Activated CD4-positive, alpha-beta T cell treated with anti-CD3 and anti-CD28 coated beads for 24 hours (primary cell): Measurements from ENCODE around the gene MPO.

ENCODE experiments used
- DNase-seq, 2 donors: peaks; one replicate each; pipeline ENCODE4 v3.0.0-alpha.2; 2020; ENCODE audit warnings: low read depth in 2 of 2

Gene MPO

GRCh38 chr17:58307468-58308172 lies 26.9 kb upstream of the MPO start:
- no peak for DNase-seq

DNA sequence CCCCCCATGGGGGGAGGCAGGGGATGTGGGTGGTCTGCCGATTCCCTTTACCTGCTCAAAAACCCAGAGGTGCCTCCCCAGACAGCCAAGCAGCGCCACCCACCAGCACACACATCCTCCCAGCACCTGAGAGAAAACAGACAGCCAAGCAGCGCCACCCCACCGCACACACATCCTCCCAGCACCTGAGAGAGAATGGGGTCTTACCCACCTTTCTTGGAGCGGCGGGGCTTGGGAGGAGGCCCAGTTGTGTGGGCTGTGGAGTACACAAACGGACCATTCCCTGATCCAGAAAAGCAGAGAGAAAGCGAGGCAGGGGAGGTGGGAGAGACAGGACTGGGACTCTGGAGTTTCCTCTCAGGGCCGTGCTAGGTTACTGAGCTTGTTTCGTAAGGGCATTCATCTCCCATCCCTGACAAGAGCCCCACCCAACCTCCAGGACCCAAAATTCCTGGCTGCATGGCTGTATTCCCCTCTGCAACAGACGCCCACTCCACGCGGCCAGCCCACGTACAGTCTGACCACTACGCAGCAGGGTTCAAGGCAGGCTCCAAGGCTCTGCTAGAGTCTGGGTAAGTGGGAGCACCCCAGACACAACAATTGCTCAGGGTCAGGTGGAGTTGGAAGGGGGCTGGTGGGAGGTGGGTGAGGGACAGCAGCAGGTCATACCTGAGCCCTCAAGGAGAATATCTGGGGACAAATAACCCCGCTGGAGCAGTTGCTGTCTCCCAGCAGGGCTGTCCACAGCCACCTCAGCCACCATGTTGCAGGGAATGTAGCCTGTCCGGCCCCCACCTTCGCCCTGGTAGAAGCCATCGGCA lies 25.6 kb upstream of the MPO start:
- no peak for DNase-seq

- no peak for DNase-seq
Observed at GRCh38 chr17:58305626-58306025, 24.9 kb upstream of the MPO start.

- DNase-seq = no peak
Observed at GRCh38 chr17:58304750-58305486, 24.2 kb upstream of the MPO start.

DNA sequence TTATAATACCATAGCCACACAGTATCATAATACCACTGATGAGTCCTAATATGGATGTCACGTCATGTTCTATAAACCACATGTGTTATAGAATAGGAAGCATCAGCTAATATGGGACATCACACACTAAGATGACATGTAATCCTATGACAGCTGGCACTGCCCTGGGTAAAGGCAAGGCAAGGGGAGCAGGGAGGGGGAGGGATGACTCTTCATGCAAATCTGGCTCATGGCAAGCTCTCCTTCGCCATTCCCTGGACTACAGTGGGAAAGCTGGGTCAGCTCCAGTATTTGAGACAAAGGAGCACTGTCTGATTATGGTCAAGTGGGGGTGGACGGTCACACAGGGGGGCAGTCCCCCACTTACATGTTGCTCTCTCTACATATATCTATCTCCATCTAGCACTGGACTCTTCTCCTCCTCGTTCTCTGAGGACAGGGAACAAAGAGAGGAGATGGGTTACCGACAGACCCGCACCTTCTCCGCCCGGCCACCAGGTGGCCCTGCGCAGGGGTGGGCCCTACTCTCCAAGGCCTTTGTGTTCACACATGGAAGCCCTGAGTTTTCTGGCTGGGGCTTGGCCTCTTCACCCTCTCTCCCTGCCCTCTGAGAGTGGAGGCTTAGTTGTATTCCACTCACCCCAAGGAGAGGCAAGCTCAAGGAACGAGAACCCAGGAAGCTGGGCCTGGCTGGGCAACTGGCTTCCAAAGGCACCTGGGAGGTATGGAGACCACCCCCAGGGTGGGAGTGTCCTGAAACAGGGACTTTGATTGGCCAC lies 23.4 kb upstream of the MPO start:
- peak; percentile 39 to 47 for DNase-seq

DNA sequence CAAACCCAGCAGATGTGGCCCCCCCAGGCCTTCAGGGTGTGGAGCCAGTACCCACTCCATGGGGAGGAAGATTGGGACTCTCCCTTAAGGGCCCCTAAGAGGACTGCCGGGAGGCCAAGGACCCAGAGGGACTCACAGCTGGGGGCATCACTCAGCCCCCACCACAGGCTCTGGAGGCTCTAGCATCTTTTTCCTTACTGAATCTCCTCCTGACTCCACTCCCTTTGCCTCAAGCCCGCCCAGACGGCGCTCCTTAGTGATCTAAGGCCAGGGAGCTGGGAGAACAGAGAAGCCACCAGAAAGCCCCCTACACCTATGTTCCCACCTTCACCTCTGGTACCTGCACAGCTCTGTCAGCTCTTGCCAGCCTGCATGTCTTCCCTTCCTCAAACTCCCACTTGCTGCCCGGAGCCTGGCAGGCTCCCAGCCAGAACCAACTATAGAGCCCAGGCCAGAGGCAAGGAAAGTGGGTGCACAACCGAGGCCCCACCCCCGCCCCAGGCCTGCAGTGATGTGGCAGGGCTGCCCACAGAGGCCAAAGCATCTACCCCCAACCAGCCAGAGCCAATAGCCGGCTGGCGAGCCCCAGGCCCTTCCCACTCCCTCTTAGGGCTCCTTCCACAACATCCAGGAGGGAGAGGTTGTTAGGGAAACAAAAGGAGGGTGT lies 22.3 kb upstream of the MPO start:
- DNase-seq = no peak

GRCh38 chr17:58302171-58302918 lies 21.6 kb upstream of the MPO start:
- DNase-seq = no peak

- DNase-seq = no peak
Observed at GRCh38 chr17:58301504-58302150, 20.9 kb upstream of the MPO start.

- no peak for DNase-seq
Observed at GRCh38 chr17:58300336-58300735, 19.6 kb upstream of the MPO start.

DNA sequence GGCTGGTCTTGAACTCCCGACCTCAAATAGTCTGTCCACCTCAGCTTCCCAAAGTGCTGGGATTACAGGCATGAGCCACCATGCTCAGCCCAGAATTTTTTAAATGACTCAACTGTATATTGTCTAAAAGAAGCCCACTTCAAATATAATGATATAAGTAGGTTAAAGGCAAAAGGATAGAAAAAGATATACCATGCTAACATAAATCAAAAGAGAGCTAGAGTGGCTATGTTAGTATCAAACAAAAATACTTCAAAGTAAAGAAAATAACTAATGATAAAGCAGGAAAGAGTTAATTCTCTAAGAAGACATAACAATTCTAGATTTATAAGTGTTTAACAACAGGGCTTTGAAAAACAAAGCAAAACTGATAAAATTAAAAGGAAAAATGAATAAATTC lies 13.3 kb upstream of the MPO start:
- DNase-seq = no peak

DNA sequence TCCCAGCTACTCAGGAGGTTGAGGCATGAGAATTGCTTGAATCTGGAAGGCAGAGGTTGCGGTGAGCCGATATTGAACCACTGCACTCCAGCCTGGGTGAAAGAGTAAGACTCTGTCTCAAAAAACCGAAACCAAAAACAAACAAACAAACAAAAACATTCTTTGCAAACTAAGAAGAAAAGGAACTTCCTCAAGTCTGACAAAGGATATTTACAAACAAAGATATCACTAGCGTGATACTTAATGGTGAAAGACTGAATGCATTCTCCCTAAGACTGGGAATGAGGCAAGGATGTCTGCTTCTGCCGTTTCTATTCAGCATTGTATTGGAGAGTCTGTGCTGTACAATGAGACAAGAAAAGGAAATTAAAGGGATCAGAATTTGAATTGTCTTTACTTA lies 10.5 kb upstream of the MPO start:
- no peak for DNase-seq

DNA sequence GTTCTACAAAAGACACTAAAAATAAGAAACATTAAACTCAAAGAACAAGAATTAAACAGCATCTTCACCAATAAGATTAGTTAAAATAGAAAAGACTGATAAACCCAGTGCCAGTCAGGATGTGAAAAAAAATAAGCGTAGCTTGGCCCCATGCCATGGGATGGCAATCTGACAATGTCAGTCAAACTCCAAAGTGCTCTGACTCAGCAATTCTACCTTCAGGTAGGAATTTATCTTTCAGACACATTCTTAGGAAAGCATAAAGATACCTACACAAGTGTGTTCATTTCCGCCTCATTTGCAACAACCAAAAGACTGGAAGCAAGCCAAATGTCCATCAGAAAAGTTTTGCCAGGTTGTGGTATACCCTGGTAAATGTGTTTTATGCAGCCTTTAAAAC lies 9.1 kb upstream of the MPO start:
- DNase-seq = no peak

GRCh38 chr17:58285422-58285810 lies 4.7 kb upstream of the MPO start:
- no peak for DNase-seq

DNA sequence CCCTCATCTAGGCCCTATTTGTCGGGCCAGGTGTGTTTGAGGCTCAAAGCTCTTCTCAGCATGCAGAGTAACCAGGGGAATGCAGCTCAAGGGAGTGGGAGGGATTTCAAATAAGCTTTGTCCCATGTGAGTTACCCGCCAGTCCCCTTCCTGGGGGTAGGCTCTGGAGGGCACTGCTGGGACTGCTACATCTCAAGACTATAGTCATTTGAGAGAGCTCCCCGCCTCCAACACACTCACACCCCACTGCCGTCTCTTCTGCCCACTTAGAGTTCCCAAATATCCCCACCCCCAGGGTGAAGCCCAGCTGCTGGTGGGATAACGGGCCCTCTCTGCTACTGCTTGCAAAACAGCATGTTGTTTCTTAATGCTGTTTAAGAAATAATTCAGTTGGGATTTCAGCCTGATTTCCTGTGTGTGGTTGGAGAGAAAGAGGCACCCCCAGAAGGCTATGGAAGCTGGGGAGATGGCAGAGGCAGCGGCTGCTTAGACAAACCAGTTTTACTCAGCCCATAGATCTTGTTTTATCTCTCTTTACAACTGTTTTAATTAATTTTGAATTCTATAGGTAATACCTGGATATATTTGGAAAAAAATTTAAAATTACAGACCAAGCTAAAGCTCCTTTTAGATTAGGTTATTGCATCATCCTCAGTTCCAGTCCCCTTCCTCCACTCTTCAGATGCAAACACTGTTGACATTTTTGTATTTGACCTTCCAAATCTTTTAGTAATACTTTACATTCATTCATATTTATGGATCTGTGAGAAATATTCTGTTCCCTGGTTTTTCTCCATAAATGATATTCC lies 4.1 kb upstream of the MPO start:
- DNase-seq = no peak

- DNase-seq = no peak
Observed at GRCh38 chr17:58283674-58284612, 3.2 kb upstream of the MPO start.

DNA sequence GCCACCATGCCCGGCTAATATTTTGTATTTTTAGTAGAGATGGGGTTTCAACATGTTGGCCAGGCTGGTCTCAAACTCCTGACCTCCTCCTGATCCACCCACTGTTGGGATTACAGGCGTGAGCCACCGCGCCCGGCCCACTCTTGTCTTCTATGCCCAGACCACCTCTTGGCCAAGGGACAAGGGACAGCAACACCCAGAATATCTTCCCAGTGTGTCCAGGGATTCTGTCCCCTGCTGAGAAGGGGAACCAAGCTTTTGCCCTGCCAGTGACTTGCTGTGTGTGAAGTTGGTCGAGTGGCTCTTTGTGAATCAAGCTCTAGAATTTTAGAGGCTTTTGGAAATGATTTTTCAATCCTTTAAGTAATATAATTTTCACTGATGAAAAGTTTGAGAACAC lies 1.7 kb upstream of the MPO start:
- DNase-seq = no peak

DNA sequence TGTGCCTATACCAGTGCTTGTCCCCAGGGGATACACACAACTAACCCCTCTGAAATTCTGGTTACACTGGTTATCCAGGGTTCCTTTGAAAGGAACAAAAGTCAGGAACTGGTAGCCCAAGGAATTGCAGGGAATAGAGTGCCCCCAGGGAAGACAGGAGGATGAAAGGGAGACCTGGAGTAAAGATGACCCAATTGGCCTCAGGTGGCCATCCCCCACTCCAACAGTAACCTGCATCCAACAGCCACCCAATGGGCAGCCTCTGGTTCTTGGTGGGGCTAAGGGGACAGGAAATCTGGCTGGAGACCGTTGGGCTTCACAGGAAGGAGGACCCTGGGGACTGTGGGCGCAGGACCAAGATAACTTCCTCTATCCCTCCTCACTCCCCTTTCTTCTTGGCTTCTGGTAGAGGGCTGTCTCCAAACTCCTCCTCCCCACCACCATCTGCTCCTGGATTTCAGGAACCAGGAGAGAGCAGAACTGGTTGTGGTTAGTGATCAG lies 826 bp upstream of the MPO start:
- no peak for DNase-seq
